NCI-H146 treated with DMSO at 0.1 percent for 48 hours (cell line): ENCODE data around the gene PRAC2.
"Not testable (repeated sequence)": the region's sequence is repeated elsewhere in the genome, so short reads cannot be mapped to it uniquely, and the experiment has no call there.

Experiments
- DNase-seq: peaks from one replicate; lab custom pipeline; 2025; ENCODE audit not compliant: unreplicated experiment; lab: John Stamatoyannopoulos, UW

Gene PRAC2

GRCh38 chr17:48722915-48723422 is at the start of gene PRAC2:
PRAC2 (plus strand) TSS chr17:48723185; CDS start chr17:48724411, 1,226 bp downstream.
- DNase-seq = no peak

GRCh38 chr17:48676963-48677558 is 45.9 kb upstream of the PRAC2 start:
- no peak for DNase-seq

GRCh38 chr17:48678141-48678971 is 44.6 kb upstream of the PRAC2 start:
- peak; percentile 21 for DNase-seq

- DNase-seq = no peak
These were observed 43.4 kb upstream of the PRAC2 start for GRCh38 chr17:48679385-48680096.

GRCh38 chr17:48681609-48682008 is 41.4 kb upstream of the PRAC2 start:
- no peak for DNase-seq

GRCh38 chr17:48690655-48691054 is 32.3 kb upstream of the PRAC2 start:
- no peak for DNase-seq

GRCh38 chr17:48692049-48692448 is 30.9 kb upstream of the PRAC2 start:
- no peak for DNase-seq

GRCh38 chr17:48693178-48693577 is 29.8 kb upstream of the PRAC2 start:
- DNase-seq = no peak

- no peak for DNase-seq
These were observed 21.0 kb upstream of the PRAC2 start for GRCh38 chr17:48701864-48702532.

- no peak for DNase-seq
These were observed 18.4 kb upstream of the PRAC2 start for GRCh38 chr17:48704361-48705248.

GRCh38 chr17:48711128-48711527 is 11.9 kb upstream of the PRAC2 start:
- DNase-seq = no peak

GRCh38 chr17:48715496-48716399 is 7.2 kb upstream of the PRAC2 start:
- DNase-seq = no peak

GRCh38 chr17:48716549-48716948 is 6.4 kb upstream of the PRAC2 start:
- not testable (repeated sequence) for DNase-seq

- DNase-seq = no peak
These were observed 5.4 kb upstream of the PRAC2 start for GRCh38 chr17:48717367-48718226.

GRCh38 chr17:48718227-48718760 is 4.7 kb upstream of the PRAC2 start:
- no peak for DNase-seq

GRCh38 chr17:48718761-48719641 is 4.0 kb upstream of the PRAC2 start:
- no peak for DNase-seq
